ENCODE data around the gene DMC1.
A peak's percentile ranks its signal among the peaks of the same experiment; 100 is the strongest.
"Not testable (repeated sequence)": the region's sequence is repeated elsewhere in the genome, so short reads cannot be mapped to it uniquely, and the experiment has no call there.

DMC1 gene

GRCh38 chr22:38569972-38570778, at the start of gene DMC1:
Gene DMC1 (minus strand): TSS chr22:38570183. CDS start chr22:38568256, 1,927 bp downstream.
- H3K27ac ChIP-seq (ENCODE audit: low read depth, low read length): peak within 1 kb of the TSS; percentile 76
- peak within 1 kb of the TSS; percentile 81 for H3K4me3 ChIP-seq (ENCODE audit: low read length)
- peak within 1 kb of the TSS; percentile 70 for H3K9ac ChIP-seq (ENCODE audit: low read length)
- H3K27me3 ChIP-seq (ENCODE audit: control insufficient read depth, insufficient read depth, low read length): no peaks in the 10 kb centered on the region
- H3K4me1 ChIP-seq (ENCODE audit: control insufficient read depth, insufficient read depth, low read length): peaks cover 10% of the 10 kb centered on the region
- H3K36me3 ChIP-seq (ENCODE audit: control insufficient read depth, insufficient read depth, low read length): no peaks in the 10 kb centered on the region

- H3K4me1 ChIP-seq (ENCODE audit: control insufficient read depth, insufficient read depth, low read length): peaks cover 3% of the 10 kb centered on the region
- no peaks in the 10 kb centered on the region for H3K27me3 ChIP-seq (ENCODE audit: control insufficient read depth, insufficient read depth, low read length)
- no peak overlapping the region for H3K27ac ChIP-seq (ENCODE audit: low read depth, low read length)
- H3K4me3 ChIP-seq (ENCODE audit: low read length): no peak overlapping the region
- no peak overlapping the region for H3K9ac ChIP-seq (ENCODE audit: low read length)
- H3K36me3 ChIP-seq (ENCODE audit: control insufficient read depth, insufficient read depth, low read length): no peaks in the 10 kb centered on the region
These were observed 48.7 kb upstream of the DMC1 start for GRCh38 chr22:38618682-38619081.

GRCh38 chr22:38618258-38618657, 48.3 kb upstream of the DMC1 start:
- Histone ChIP-seq H3K4me1 (ENCODE audit: control insufficient read depth, insufficient read depth, low read length) (peaks cover 3% of the 10 kb centered on the region), H3K27ac (ENCODE audit: low read depth, low read length) (no peak overlapping the region), H3K27me3 (ENCODE audit: control insufficient read depth, insufficient read depth, low read length) (no peaks in the 10 kb centered on the region), H3K36me3 (ENCODE audit: control insufficient read depth, insufficient read depth, low read length) (no peaks in the 10 kb centered on the region), H3K9ac (ENCODE audit: low read length) (no peak overlapping the region), H3K4me3 (ENCODE audit: low read length) (no peak overlapping the region)

- H3K4me3 ChIP-seq (ENCODE audit: low read length); H3K27ac ChIP-seq (ENCODE audit: low read depth, low read length); H3K27me3 ChIP-seq (ENCODE audit: control insufficient read depth, insufficient read depth, low read length); H3K9ac ChIP-seq (ENCODE audit: low read length); H3K36me3 ChIP-seq (ENCODE audit: control insufficient read depth, insufficient read depth, low read length); H3K4me1 ChIP-seq (ENCODE audit: control insufficient read depth, insufficient read depth, low read length): not testable (repeated sequence)
These were observed 45.1 kb upstream of the DMC1 start for GRCh38 chr22:38615064-38615405.

GRCh38 chr22:38614332-38615063, 44.5 kb upstream of the DMC1 start:
- no peak overlapping the region for H3K4me3 ChIP-seq (ENCODE audit: low read length)
- H3K36me3 ChIP-seq (ENCODE audit: control insufficient read depth, insufficient read depth, low read length): no peaks in the 10 kb centered on the region
- H3K9ac ChIP-seq (ENCODE audit: low read length): no peak overlapping the region
- peaks cover 3% of the 10 kb centered on the region for H3K4me1 ChIP-seq (ENCODE audit: control insufficient read depth, insufficient read depth, low read length)
- no peak overlapping the region for H3K27ac ChIP-seq (ENCODE audit: low read depth, low read length)
- no peaks in the 10 kb centered on the region for H3K27me3 ChIP-seq (ENCODE audit: control insufficient read depth, insufficient read depth, low read length)

- H3K36me3 ChIP-seq (ENCODE audit: control insufficient read depth, insufficient read depth, low read length): no peaks in the 10 kb centered on the region
- H3K27me3 ChIP-seq (ENCODE audit: control insufficient read depth, insufficient read depth, low read length): no peaks in the 10 kb centered on the region
- H3K9ac ChIP-seq (ENCODE audit: low read length): no peak overlapping the region
- H3K4me1 ChIP-seq (ENCODE audit: control insufficient read depth, insufficient read depth, low read length): peaks cover 3% of the 10 kb centered on the region
- no peak overlapping the region for H3K4me3 ChIP-seq (ENCODE audit: low read length)
- H3K27ac ChIP-seq (ENCODE audit: low read depth, low read length): no peak overlapping the region
These were observed 43.6 kb upstream of the DMC1 start for GRCh38 chr22:38613588-38613987.

GRCh38 chr22:38612217-38613006, 42.4 kb upstream of the DMC1 start:
- Histone ChIP-seq H3K4me1 (ENCODE audit: control insufficient read depth, insufficient read depth, low read length) (peaks cover 3% of the 10 kb centered on the region), H3K4me3 (ENCODE audit: low read length) (no peak overlapping the region), H3K27me3 (ENCODE audit: control insufficient read depth, insufficient read depth, low read length) (no peaks in the 10 kb centered on the region), H3K27ac (ENCODE audit: low read depth, low read length) (no peak overlapping the region), H3K9ac (ENCODE audit: low read length) (no peak overlapping the region), H3K36me3 (ENCODE audit: control insufficient read depth, insufficient read depth, low read length) (no peaks in the 10 kb centered on the region)

- Histone ChIP-seq H3K4me3 (ENCODE audit: low read length) (no peak overlapping the region), H3K4me1 (ENCODE audit: control insufficient read depth, insufficient read depth, low read length) (peaks cover 3% of the 10 kb centered on the region), H3K27me3 (ENCODE audit: control insufficient read depth, insufficient read depth, low read length) (no peaks in the 10 kb centered on the region), H3K36me3 (ENCODE audit: control insufficient read depth, insufficient read depth, low read length) (no peaks in the 10 kb centered on the region), H3K9ac (ENCODE audit: low read length) (no peak overlapping the region), H3K27ac (ENCODE audit: low read depth, low read length) (no peak overlapping the region)
These were observed 41.6 kb upstream of the DMC1 start for GRCh38 chr22:38611559-38611958.

- no peaks in the 10 kb centered on the region for H3K27me3 ChIP-seq (ENCODE audit: control insufficient read depth, insufficient read depth, low read length)
These were observed 40.3 kb upstream of the DMC1 start for GRCh38 chr22:38610234-38610633.

GRCh38 chr22:38608992-38609750, 39.2 kb upstream of the DMC1 start:
- Histone ChIP-seq H3K27me3 (ENCODE audit: control insufficient read depth, insufficient read depth, low read length) (no peaks in the 10 kb centered on the region), H3K27ac (ENCODE audit: low read depth, low read length) (no peak overlapping the region), H3K4me1 (ENCODE audit: control insufficient read depth, insufficient read depth, low read length) (peaks cover 3% of the 10 kb centered on the region), H3K4me3 (ENCODE audit: low read length) (no peak overlapping the region), H3K36me3 (ENCODE audit: control insufficient read depth, insufficient read depth, low read length) (no peaks in the 10 kb centered on the region), H3K9ac (ENCODE audit: low read length) (no peak overlapping the region)

More at GRCh38 chr22:38610234-38610633, 40.3 kb upstream of the DMC1 start:
- H3K9ac ChIP-seq (ENCODE audit: low read length): no peak overlapping the region
- no peak overlapping the region for H3K4me3 ChIP-seq (ENCODE audit: low read length)
- H3K36me3 ChIP-seq (ENCODE audit: control insufficient read depth, insufficient read depth, low read length): no peaks in the 10 kb centered on the region
- H3K4me1 ChIP-seq (ENCODE audit: control insufficient read depth, insufficient read depth, low read length): peaks cover 3% of the 10 kb centered on the region
- no peak overlapping the region for H3K27ac ChIP-seq (ENCODE audit: low read depth, low read length)

- no peaks in the 10 kb centered on the region for H3K27me3 ChIP-seq (ENCODE audit: control insufficient read depth, insufficient read depth, low read length)
These were observed 37.7 kb upstream of the DMC1 start for GRCh38 chr22:38607680-38608079.

GRCh38 chr22:38602166-38602565, 32.2 kb upstream of the DMC1 start:
- no peak overlapping the region for H3K27ac ChIP-seq (ENCODE audit: low read depth, low read length)
- no peaks in the 10 kb centered on the region for H3K4me1 ChIP-seq (ENCODE audit: control insufficient read depth, insufficient read depth, low read length)
- no peak overlapping the region for H3K9ac ChIP-seq (ENCODE audit: low read length)
- no peaks in the 10 kb centered on the region for H3K27me3 ChIP-seq (ENCODE audit: control insufficient read depth, insufficient read depth, low read length)
- H3K36me3 ChIP-seq (ENCODE audit: control insufficient read depth, insufficient read depth, low read length): no peaks in the 10 kb centered on the region
- no peak overlapping the region for H3K4me3 ChIP-seq (ENCODE audit: low read length)

More at GRCh38 chr22:38607680-38608079, 37.7 kb upstream of the DMC1 start:
- Histone ChIP-seq H3K4me1 (ENCODE audit: control insufficient read depth, insufficient read depth, low read length) (no peaks in the 10 kb centered on the region), H3K27ac (ENCODE audit: low read depth, low read length) (no peak overlapping the region), H3K9ac (ENCODE audit: low read length) (no peak overlapping the region), H3K4me3 (ENCODE audit: low read length) (no peak overlapping the region), H3K36me3 (ENCODE audit: control insufficient read depth, insufficient read depth, low read length) (no peaks in the 10 kb centered on the region)

All from rectal smooth muscle tissue (tissue), 1 donor.